ENCODE results near the gene TUT1.
A peak's percentile ranks its signal among the peaks of the same experiment; 100 is the strongest.

The TUT1 gene

DNA sequence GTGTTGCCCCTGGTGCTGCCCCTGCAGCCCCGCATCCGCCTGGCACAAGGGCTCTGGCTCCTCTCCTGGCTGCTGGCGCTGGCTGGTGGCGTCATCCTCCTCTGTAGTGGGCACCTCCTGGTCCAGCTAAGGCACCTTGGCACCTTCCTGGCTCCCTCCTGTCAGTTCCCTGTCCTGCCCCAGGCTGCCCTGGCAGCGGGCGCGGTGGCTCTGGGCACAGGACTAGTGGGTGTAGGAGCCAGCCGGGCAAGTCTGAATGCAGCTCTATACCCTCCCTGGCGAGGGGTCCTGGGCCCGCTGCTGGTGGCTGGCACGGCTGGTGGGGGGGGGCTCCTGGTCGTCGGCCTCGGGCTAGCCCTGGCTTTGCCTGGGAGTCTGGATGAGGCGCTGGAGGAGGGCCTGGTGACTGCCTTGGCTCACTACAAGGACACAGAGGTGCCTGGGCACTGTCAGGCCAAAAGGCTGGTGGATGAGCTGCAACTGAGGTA, 22.0 kb upstream of the TUT1 start:
- peaks cover 17% of the 10 kb centered on the region for H3K36me3 ChIP-seq (ENCODE audit: control insufficient read depth, insufficient read depth, low read length)
- H3K9me3 ChIP-seq (ENCODE audit: control insufficient read depth, insufficient read depth, low read depth, low read length): no peaks in the 10 kb centered on the region
- peak overlapping the region; percentile 76 for H3K4me3 ChIP-seq (ENCODE audit: low read depth, low read length)
- H3K27ac ChIP-seq (ENCODE audit: low read depth, low read length): no peak overlapping the region
- H3K4me1 ChIP-seq (ENCODE audit: control insufficient read depth, insufficient read depth, low read length): peaks cover 23% of the 10 kb centered on the region
- no peak overlapping the region for H3K9ac ChIP-seq (ENCODE audit: low read length)
- H3K27me3 ChIP-seq (ENCODE audit: control insufficient read depth, insufficient read depth, low read length): no peaks in the 10 kb centered on the region

DNA sequence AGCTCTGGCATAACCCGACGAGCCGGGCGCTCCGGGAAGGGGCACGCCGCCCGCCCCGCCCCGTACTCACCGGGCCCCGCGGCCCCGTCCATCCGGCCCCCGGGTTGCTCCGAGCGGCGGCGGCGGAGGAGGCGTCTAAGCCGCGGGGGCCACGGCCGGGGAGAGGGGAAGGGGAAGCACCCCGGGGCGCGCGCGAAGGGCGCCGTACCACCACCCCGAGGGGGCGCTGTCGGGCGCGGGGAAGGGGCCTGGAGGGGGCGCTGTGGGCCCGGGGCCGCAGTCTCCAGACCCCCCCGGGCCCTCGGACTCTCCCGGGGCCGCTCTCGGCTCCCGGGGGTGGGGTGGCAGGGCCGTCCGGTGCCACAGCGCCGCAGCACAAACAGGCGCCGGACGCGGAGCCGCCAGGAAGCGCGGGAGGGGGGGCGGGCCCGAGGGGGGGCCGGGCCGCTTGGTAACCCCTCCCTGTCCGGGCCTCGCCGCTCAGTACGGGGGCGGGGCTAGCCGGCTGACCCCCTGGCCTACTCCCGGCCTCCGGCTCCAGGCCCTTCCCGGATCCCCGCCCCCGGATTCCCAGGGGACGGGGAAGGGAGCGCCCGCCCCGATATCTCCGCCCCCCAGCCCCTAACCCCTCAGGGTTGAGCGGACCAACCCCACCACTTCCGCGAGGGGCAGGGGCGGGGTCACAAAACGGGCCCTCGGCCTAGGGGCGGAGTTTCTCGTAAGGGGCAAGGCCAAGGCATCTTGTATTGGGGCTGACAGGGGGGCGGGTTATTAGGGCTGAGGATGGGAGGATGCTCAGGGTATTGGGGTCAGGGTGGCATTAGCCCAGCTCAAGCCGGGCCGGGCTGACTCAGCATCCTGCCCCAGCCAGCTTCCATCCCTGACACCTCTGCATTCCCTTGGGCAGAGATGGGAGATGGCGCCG, 21.3 kb upstream of the TUT1 start, which contains the start of the genes EML3 and ROM1:
Gene EML3, minus strand, starts transcription at position 410 of the 925 bp plus-strand sequence. Its CDS starts 318 bp downstream, at position 92.
Gene ROM1, plus strand, starts transcription at position 892 of the 925 bp plus-strand sequence. Its CDS starts 25 bp downstream, at position 917.
- Histone ChIP-seq H3K36me3 (ENCODE audit: control insufficient read depth, insufficient read depth, low read length) (peaks cover 20% of the 10 kb centered on the region), H3K4me1 (ENCODE audit: control insufficient read depth, insufficient read depth, low read length) (peaks cover 23% of the 10 kb centered on the region), H3K4me3 (ENCODE audit: low read depth, low read length) (peak within 1 kb of the TSS; percentile 76), H3K9me3 (ENCODE audit: control insufficient read depth, insufficient read depth, low read depth, low read length) (no peaks in the 10 kb centered on the region), H3K9ac (ENCODE audit: low read length) (peak within 1 kb of the TSS; percentile 70), H3K27ac (ENCODE audit: low read depth, low read length) (no peak within 1 kb of the TSS; the same call in 1 of the 2 replicates), H3K27me3 (ENCODE audit: control insufficient read depth, insufficient read depth, low read length) (no peaks in the 10 kb centered on the region)

DNA sequence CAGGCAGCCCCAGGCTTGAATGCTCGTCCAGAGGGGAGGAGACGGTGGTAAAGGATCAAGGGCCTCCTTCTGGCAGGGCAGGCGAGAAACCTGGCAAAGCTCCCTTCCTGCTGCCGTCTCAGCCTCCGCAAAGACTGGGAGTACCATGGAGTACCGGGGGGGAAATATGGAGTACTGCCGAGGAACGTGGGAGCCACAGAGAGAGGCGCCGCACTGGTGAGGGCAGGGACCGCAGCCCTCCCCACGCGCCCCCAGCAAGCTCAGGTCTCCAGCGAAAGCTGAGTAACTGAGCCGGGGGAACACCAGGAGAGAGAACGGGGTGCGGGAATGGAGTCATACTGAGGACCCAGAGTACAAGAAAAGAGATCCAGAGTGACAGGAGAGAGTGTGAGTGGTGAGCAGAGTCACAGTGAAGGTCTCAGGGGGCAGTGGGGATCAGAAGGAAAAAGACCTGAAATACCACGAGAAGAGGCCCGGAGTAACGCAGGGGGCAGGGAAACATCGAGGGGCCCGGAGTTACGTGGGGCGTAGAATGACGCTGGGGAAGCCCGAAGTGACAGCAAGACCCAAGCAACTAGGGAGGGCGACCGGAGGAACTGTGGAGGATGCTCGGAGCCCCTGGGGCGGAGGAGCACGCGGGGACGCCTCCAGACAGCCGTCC, 20.5 kb upstream of the TUT1 start:
- H3K9ac ChIP-seq (ENCODE audit: low read length): peak overlapping the region; percentile 70
- peak overlapping the region; percentile 76 for H3K4me3 ChIP-seq (ENCODE audit: low read depth, low read length)
- peaks cover 14% of the 10 kb centered on the region for H3K36me3 ChIP-seq (ENCODE audit: control insufficient read depth, insufficient read depth, low read length)
- H3K27ac ChIP-seq (ENCODE audit: low read depth, low read length): no peak overlapping the region
- no peaks in the 10 kb centered on the region for H3K9me3 ChIP-seq (ENCODE audit: control insufficient read depth, insufficient read depth, low read depth, low read length)
- no peaks in the 10 kb centered on the region for H3K27me3 ChIP-seq (ENCODE audit: control insufficient read depth, insufficient read depth, low read length)
- H3K4me1 ChIP-seq (ENCODE audit: control insufficient read depth, insufficient read depth, low read length): peaks cover 25% of the 10 kb centered on the region

DNA sequence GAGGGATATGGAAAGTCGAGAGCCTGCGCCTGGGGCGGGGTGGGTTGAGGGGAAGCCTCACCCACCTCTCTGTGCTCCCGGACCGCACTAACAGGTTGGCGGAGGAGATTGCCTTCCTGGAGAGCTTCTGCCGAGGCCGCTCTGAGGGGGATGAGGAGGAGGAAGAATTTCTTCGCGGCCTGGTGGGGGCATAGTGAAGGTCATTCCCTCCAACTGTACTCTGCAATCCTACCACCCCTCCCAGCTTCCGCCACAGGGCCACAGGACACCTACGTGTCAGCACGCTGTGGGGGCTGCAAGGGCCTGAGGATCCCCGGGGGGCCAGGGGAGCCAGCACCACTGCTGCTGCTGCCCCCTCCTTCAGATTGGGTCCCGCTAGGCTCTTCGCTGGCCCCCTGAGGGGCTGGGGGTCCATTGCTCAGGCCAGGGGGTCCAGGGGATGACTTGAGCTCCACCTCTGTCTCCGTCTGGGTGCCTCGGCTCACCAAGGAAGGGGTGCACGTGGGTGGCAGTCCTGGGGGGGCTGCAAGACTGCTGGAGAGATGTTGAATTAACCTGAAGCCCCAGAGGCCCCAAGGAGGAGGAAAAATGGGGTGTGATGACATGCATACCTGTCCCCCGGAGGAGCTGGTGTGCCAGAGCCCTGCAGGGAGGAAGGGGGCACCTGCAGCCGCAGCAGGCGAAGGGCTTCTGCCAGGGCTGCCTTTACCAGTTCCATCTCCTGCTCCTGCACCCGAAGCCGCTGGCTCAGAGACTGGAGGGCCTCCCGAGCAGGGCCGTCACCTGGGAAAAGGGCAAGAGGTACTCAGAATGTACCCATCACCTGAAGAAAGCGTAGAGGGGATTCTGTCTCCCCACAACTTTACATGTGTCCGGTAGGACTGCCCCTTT, 19.7 kb upstream of the TUT1 start:
- H3K4me3 ChIP-seq (ENCODE audit: low read depth, low read length): peak overlapping the region; percentile 76
- H3K9ac ChIP-seq (ENCODE audit: low read length): peak overlapping the region; percentile 70
- peaks cover 11% of the 10 kb centered on the region; the same call in 1 of the 2 replicates for H3K36me3 ChIP-seq (ENCODE audit: control insufficient read depth, insufficient read depth, low read length)
- H3K27me3 ChIP-seq (ENCODE audit: control insufficient read depth, insufficient read depth, low read length): no peaks in the 10 kb centered on the region
- H3K4me1 ChIP-seq (ENCODE audit: control insufficient read depth, insufficient read depth, low read length): peaks cover 26% of the 10 kb centered on the region
- no peaks in the 10 kb centered on the region for H3K9me3 ChIP-seq (ENCODE audit: control insufficient read depth, insufficient read depth, low read depth, low read length)
- no peak overlapping the region for H3K27ac ChIP-seq (ENCODE audit: low read depth, low read length)

DNA sequence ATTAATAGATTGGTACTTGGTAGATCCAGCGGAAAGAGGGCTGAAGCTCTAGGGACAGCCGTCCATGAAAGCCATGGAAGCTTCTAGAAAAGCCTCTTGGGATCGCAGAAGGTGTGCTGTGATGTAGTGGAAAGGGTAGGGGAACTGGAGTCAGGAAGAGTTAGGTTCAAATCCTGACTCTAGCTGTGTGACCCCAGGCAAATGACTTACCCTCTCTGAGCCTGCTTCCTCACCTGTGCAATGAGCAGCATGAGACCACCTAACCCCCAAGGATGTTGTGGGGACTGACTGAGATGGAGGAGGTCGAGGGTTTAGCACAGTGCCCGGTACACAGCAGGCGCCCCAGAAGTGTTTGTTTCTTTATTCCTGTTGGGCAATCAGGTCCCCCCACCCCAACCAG, 19.1 kb upstream of the TUT1 start:
- Histone ChIP-seq H3K9ac (ENCODE audit: low read length) (no peak overlapping the region), H3K4me1 (ENCODE audit: control insufficient read depth, insufficient read depth, low read length) (peaks cover 26% of the 10 kb centered on the region), H3K9me3 (ENCODE audit: control insufficient read depth, insufficient read depth, low read depth, low read length) (no peaks in the 10 kb centered on the region), H3K36me3 (ENCODE audit: control insufficient read depth, insufficient read depth, low read length) (peaks cover 7% of the 10 kb centered on the region; the same call in 1 of the 2 replicates), H3K4me3 (ENCODE audit: low read depth, low read length) (no peak overlapping the region), H3K27me3 (ENCODE audit: control insufficient read depth, insufficient read depth, low read length) (no peaks in the 10 kb centered on the region), H3K27ac (ENCODE audit: low read depth, low read length) (no peak overlapping the region)

DNA sequence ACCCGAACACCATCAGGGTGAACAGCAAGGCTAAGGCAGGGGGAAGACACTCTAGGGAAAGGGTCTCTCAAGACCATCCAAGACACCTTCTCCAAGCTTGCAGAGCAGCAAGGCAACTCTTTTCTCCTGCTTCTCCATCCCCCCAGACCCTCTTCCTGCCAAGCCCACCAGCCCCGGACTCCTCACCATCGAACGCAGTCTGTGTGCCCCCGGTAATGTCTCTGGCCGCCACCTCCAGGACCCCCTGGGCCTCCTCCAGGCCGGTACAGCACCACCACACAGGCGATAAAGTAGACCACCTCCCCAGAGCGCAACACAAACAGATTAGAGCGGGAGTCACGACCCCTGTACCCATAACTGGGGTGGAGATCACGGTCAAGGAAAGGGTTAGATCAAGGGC, 17.5 kb upstream of the TUT1 start:
- Histone ChIP-seq H3K9ac (ENCODE audit: low read length) (no peak overlapping the region), H3K27me3 (ENCODE audit: control insufficient read depth, insufficient read depth, low read length) (peaks cover 4% of the 10 kb centered on the region; the same call in 1 of the 2 replicates), H3K4me1 (ENCODE audit: control insufficient read depth, insufficient read depth, low read length) (peaks cover 24% of the 10 kb centered on the region), H3K36me3 (ENCODE audit: control insufficient read depth, insufficient read depth, low read length) (peaks cover 5% of the 10 kb centered on the region; the same call in 1 of the 2 replicates), H3K27ac (ENCODE audit: low read depth, low read length) (no peak overlapping the region), H3K4me3 (ENCODE audit: low read depth, low read length) (no peak overlapping the region), H3K9me3 (ENCODE audit: control insufficient read depth, insufficient read depth, low read depth, low read length) (no peaks in the 10 kb centered on the region)

DNA sequence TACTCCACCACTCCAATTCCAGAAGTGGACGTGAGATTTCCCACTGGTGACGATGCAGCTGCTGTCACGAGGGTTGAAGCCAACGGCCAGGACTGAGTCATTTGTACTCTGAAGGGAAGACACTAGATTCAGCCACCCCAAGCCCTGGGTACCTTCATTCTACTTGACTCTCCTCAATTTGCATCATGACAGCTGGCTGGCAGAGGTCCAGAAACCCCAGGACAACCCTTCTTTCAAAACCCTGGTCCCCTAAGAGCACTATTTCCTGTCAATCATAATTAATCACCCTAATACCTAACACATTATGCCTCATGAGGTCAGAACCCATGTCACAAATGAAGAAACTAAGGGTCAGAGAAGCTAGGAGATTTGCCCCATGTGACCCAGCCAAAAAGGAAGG, 16.4 kb upstream of the TUT1 start:
- H3K36me3 ChIP-seq (ENCODE audit: control insufficient read depth, insufficient read depth, low read length): peaks cover 5% of the 10 kb centered on the region; the same call in 1 of the 2 replicates
- no peaks in the 10 kb centered on the region for H3K9me3 ChIP-seq (ENCODE audit: control insufficient read depth, insufficient read depth, low read depth, low read length)
- no peak overlapping the region for H3K4me3 ChIP-seq (ENCODE audit: low read depth, low read length)
- peaks cover 25% of the 10 kb centered on the region for H3K4me1 ChIP-seq (ENCODE audit: control insufficient read depth, insufficient read depth, low read length)
- peaks cover 15% of the 10 kb centered on the region for H3K27me3 ChIP-seq (ENCODE audit: control insufficient read depth, insufficient read depth, low read length)
- H3K9ac ChIP-seq (ENCODE audit: low read length): no peak overlapping the region
- no peak overlapping the region for H3K27ac ChIP-seq (ENCODE audit: low read depth, low read length)

DNA sequence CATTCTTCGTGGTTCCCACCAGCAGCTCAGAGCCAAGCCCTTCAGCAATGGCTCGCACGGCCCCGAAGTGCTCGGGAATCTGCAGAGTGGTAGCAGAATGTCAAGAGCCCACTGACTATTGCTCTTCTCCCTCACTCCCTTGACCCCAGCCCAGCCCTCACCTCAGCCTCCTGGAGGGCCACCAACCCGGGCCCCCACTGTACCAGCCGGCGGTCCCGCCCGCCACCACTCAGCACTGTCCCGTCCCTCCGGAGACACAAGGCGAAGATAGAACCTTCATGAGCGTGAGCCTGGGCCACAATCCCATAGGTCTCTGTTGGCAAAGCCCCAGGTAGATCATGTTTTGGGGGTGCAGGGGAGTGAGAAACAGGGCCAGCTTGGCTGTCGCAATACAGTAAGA, 14.6 kb upstream of the TUT1 start:
- Histone ChIP-seq H3K9me3 (ENCODE audit: control insufficient read depth, insufficient read depth, low read depth, low read length) (no peaks in the 10 kb centered on the region), H3K27me3 (ENCODE audit: control insufficient read depth, insufficient read depth, low read length) (peaks cover 18% of the 10 kb centered on the region), H3K36me3 (ENCODE audit: control insufficient read depth, insufficient read depth, low read length) (peaks cover 5% of the 10 kb centered on the region; the same call in 1 of the 2 replicates), H3K4me3 (ENCODE audit: low read depth, low read length) (no peak overlapping the region), H3K27ac (ENCODE audit: low read depth, low read length) (no peak overlapping the region), H3K4me1 (ENCODE audit: control insufficient read depth, insufficient read depth, low read length) (peaks cover 20% of the 10 kb centered on the region), H3K9ac (ENCODE audit: low read length) (no peak overlapping the region)

DNA sequence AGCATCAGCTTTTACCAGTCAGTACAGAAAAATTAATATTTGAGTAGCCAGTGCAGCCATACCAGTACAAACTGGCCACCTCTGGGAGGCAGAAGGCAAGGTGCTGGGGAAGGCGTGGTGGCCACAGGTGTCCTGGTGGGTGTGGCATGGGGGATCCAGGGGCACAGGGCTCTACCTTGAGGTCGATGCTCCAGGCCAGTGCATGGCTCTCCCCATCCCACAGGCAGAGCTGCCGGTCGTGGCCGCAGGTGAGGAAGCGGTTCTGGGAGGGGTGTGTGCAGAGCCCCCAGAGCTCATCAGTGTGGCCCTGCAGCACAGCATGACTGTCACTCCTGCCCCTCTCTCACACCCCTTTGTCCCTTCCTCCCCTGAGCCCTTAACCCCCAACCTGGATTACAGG, 14.1 kb upstream of the TUT1 start:
- Histone ChIP-seq H3K27me3 (ENCODE audit: control insufficient read depth, insufficient read depth, low read length) (peaks cover 18% of the 10 kb centered on the region), H3K4me3 (ENCODE audit: low read depth, low read length) (no peak overlapping the region), H3K36me3 (ENCODE audit: control insufficient read depth, insufficient read depth, low read length) (peaks cover 5% of the 10 kb centered on the region; the same call in 1 of the 2 replicates), H3K27ac (ENCODE audit: low read depth, low read length) (no peak overlapping the region), H3K4me1 (ENCODE audit: control insufficient read depth, insufficient read depth, low read length) (peaks cover 15% of the 10 kb centered on the region), H3K9me3 (ENCODE audit: control insufficient read depth, insufficient read depth, low read depth, low read length) (no peaks in the 10 kb centered on the region), H3K9ac (ENCODE audit: low read length) (no peak overlapping the region)

DNA sequence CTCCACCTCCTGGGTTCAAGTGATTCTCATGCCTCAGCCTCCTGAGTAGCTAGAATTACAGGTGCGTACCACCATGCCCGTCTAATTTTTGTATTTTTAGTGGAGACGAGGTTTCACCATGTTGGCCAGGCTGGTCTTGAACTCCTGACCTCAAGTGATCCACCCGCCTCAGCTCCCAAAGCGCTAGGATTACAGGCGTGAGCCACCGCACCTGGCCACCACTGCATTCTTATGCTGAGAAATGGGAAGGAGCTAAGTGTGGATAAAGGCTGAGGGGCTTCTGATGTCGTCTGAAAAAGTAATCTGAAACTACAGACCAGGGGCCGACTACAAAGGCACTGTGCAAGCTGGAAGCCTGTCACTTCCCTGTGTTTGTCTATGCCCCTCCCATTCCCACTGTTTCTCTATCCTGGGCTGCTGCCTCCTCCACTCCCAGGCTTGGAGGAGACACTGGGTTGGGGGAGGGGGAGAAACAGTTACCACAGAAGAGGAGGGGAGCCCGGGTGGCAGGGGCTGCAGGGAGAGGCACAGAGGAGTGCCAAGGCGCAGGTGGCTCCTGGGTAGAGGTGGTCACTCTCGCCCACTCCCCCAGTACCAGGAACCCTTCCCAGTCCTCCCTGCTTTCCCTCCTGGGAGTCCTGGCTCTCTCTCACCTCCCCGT, 13.3 kb upstream of the TUT1 start:
- peaks cover 18% of the 10 kb centered on the region for H3K27me3 ChIP-seq (ENCODE audit: control insufficient read depth, insufficient read depth, low read length)
- no peak overlapping the region for H3K9ac ChIP-seq (ENCODE audit: low read length)
- peaks cover 22% of the 10 kb centered on the region for H3K4me1 ChIP-seq (ENCODE audit: control insufficient read depth, insufficient read depth, low read length)
- H3K27ac ChIP-seq (ENCODE audit: low read depth, low read length): no peak overlapping the region
- H3K4me3 ChIP-seq (ENCODE audit: low read depth, low read length): no peak overlapping the region
- no peaks in the 10 kb centered on the region for H3K9me3 ChIP-seq (ENCODE audit: control insufficient read depth, insufficient read depth, low read depth, low read length)
- H3K36me3 ChIP-seq (ENCODE audit: control insufficient read depth, insufficient read depth, low read length): peaks cover 5% of the 10 kb centered on the region; the same call in 1 of the 2 replicates
